Right lobe of liver (tissue), 6 donors: ENCODE measurements around the gene ZNF710. TPM values are rescaled to one million over a fixed set of nuclear protein-coding genes. Genes with fewer than 3 reads are reported as not detected.

Experiments used
- ATAC-seq, 4 donors: fragments of 200-7000 bp; cut with Tn5 transposase; one replicate each; pipeline ENCODE4 v1.9.1; 2020; ENCODE audit warnings: mild to moderate bottlenecking in 4 of 4, moderate library complexity in 4 of 4
- DNase-seq, 3 donors: peaks; one replicate each; pipeline ENCODE4 v3.0.0-alpha.2; 2020
- H3K27ac ChIP-seq, 3 donors: fragments of 200-600 bp; one replicate each; pipeline ENCODE4 v1.8.0; 2022
- H3K27me3 ChIP-seq, 2 donors: fragments of 200-600 bp; one replicate each; pipeline ENCODE4 v1.8.0; 2022
- H3K36me3 ChIP-seq, 4 donors: fragments of 200-600 bp; sonication (generic) in 1 of 4; one replicate each; pipeline versions ENCODE4 v1.5.1 to v1.8.0; 2017 to 2022; ENCODE audit warnings: control low read depth in 1 of 4
- H3K4me1 ChIP-seq, 4 donors: fragments of 200-600 bp; sonication (generic) in 1 of 4; one replicate each; pipeline versions ENCODE4 v1.5.1 to v1.8.0; 2017 to 2022; ENCODE audit warnings: control low read depth in 1 of 4
- H3K4me3 ChIP-seq, 3 donors: fragments of 200-600 bp; one replicate each; pipeline ENCODE4 v1.8.0; 2022
- H3K9me3 ChIP-seq, 4 donors: fragments of 200-600 bp; sonication (generic) in 1 of 4; one replicate each; pipeline versions ENCODE4 v1.5.1 to v1.8.0; 2017 to 2022; ENCODE audit warnings: control low read depth in 1 of 4
- POLR2A ChIP-seq: fragments of 450-650 bp; IDR thresholded peaks from one replicate; pipeline ENCODE4 v1.6.1; 2017; ENCODE audit warnings: antibody characterized with exemption, mild to moderate bottlenecking
- WGBS: methylation state at CpG from one replicate; pipeline ENCODE4 v1.1.6; 2018; ENCODE audit warnings: low coverage, low lambda C conversion rate; ENCODE audit not compliant: insufficient coverage; ENCODE audit errors: missing lambda C conversion rate; 5-methylcytosine and 5-hydroxymethylcytosine counted together
- intact Hi-C, 2 donors: fragments of 100-400 bp; cut with DNase I; formaldehyde crosslinking; loops; one replicate each; pipeline versions ENCODE4 v1.11.2 to v1.14.1; 2022
- total RNA-seq, 6 experiments: library from RNA; depleted of rRNA in 2 of 6; stranded (reverse); fragments of >200 nt in 2 of 6; fragmentation: NEBNext Ultra II Directional in 3 of 6; extraction: Animal tissue kit (Norgen Biotek cat#: 25700) in 3 of 6; gene quantifications; one replicate each; pipeline versions ENCODE4 v1.1.0 to v1.2.4, GENCODE V29; 2016 to 2023
- TF ChIP-seq, protein P1 (sequence below), 4 donors: fragments of 200-600 bp in 3 of 4; fragments of 450-650 bp in 1 of 4; IDR thresholded peaks; one replicate each; pipeline versions ENCODE4 v1.5.1 to v1.8.0; 2016 to 2022; ENCODE audit warnings: antibody characterized with exemption in 4 of 4, mild to moderate bottlenecking in 2 of 4
- donor health status: DM: no; HTN: yes; CAD: no.
- donor health status: DM: no; HTN: no; CAD: no.
- donor health status: DM: no; HTN: no; CAD: no.
- donor health status: DM: no; HTN: yes; CAD: no.
- donor health status: DM: no; HTN: yes; CAD: no.

The ZNF710 gene
- total RNA-seq, 6 experiments from 2014 or later, result 4.7 to 17.1 (median 7.4) TPM

DNA sequence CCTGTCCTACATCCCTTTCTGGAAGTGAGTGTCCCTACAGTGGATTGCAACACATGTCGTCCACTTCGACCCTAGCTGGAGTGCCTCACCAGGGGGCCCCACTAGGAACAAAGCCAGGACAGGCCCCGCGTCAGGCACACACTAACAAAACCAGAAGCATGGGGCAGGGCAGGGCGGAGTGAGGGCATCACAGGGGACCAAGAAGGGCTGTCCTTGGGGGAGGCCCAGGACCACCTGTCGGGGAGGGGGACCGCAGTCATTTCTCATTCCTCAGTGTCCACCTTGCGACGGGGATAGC, 79.3 kb downstream of the ZNF710 start:
- intact Hi-C loops, result loop anchor here (10.0 kb wide), 2 partner anchors 176 to 336 kb away; no protein-coding TSS in a partner anchor
- TF ChIP-seq, protein P1, sequence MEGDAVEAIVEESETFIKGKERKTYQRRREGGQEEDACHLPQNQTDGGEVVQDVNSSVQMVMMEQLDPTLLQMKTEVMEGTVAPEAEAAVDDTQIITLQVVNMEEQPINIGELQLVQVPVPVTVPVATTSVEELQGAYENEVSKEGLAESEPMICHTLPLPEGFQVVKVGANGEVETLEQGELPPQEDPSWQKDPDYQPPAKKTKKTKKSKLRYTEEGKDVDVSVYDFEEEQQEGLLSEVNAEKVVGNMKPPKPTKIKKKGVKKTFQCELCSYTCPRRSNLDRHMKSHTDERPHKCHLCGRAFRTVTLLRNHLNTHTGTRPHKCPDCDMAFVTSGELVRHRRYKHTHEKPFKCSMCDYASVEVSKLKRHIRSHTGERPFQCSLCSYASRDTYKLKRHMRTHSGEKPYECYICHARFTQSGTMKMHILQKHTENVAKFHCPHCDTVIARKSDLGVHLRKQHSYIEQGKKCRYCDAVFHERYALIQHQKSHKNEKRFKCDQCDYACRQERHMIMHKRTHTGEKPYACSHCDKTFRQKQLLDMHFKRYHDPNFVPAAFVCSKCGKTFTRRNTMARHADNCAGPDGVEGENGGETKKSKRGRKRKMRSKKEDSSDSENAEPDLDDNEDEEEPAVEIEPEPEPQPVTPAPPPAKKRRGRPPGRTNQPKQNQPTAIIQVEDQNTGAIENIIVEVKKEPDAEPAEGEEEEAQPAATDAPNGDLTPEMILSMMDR (IDR thresholded peaks at IDR 0.05), result no peak
- TF ChIP-seq POLR2A, result no peak
- ATAC-seq, result no peak
- DNase-seq, result no peak
- H3K9me3 ChIP-seq, result no peaks in the 10 kb centered on the region
- peaks cover 0 to 15% (median 5%) of the 10 kb centered on the region in 4 donors for H3K4me1 ChIP-seq
- 66% methylated on average over 8 of the region's 9 CpGs for WGBS
- peaks cover 14 to 32% (median 23%) of the 10 kb centered on the region in 4 donors for H3K36me3 ChIP-seq
- no peaks in the 10 kb centered on the region for H3K27me3 ChIP-seq
- H3K27ac ChIP-seq, result no peak overlapping the region
- H3K4me3 ChIP-seq, result no peak overlapping the region

DNA sequence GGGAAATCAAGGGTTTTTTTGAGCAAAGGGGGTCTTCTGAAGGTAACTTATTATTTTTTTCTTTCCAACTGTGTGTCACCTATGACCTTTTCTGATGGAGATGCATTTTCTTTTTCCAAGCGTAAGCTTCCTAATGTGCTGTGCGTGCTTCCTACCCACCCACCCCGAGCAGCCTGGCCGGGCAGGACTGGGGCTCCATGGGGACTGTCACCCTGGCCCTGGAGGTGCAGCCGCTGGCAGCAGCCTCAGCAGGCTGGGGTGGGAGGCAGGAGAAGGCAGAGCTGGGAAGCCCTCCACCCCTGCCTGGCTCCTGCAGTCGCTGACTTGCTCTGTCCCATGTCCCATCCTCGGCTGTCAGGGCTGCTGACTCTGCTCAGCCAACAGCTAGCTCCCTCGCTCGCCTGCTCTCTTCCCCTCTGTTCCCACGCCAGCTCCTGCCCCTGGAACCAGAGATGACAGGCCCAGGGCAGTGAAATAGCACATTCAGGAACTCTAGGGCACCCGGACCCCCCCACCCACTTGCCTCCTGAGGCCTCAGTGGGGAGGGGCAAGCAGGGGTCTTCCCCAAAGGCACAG, 79.8 kb downstream of the ZNF710 start:
- Histone ChIP-seq H3K4me1 (peaks cover 0 to 10% (median 4%) of the 10 kb centered on the region in 4 donors), H3K27ac (no peak overlapping the region), H3K4me3 (no peak overlapping the region), H3K9me3 (no peaks in the 10 kb centered on the region), H3K27me3 (no peaks in the 10 kb centered on the region), H3K36me3 (peaks cover 15 to 37% (median 27%) of the 10 kb centered on the region in 4 donors)
- 85% methylated on average over 3 of the region's 11 CpGs for WGBS
- no peak for DNase-seq
- intact Hi-C loops, result loop anchor here (10.0 kb wide), 2 partner anchors 176 to 336 kb away; no protein-coding TSS in a partner anchor
- no peak for TF ChIP-seq POLR2A
- TF ChIP-seq, protein P1 (IDR thresholded peaks at IDR 0.05), result no peak
- peak in 1 of 4 donors; percentile 6 for ATAC-seq

DNA sequence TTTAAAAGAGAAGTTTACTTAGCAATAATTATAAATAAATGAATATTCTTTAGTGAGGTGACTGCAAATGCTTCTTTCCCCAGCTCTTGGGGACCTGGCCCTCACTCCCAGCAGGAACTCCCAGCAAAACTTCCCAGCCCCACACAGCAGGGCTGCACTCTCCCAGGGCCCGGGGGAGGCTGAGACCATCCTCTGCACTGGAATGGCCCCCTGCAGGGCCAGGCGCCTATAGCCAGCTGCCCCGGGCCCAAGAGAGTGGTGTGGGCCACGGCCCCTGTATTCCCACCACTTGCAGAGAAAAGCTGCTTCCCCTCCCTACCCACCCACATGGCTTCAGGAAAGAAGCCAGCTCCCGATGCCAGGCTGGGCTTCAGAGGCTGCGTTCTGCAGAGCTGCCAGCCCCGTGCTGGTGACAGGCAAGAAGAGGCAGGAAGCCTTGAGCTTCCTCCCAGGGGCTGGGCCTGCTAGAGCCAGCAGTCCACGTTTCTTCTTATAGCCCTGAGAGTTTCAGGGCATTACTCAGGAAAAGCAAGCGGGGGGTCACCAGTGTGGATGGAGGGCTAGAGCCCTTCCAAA, 81.1 kb downstream of the ZNF710 start:
- no peak overlapping the region for H3K27ac ChIP-seq
- WGBS, result 69% methylated on average over 3 of the region's 9 CpGs
- no peak for TF ChIP-seq POLR2A
- TF ChIP-seq, protein P1 (IDR thresholded peaks at IDR 0.05), result no peak
- peaks cover 15 to 47% (median 33%) of the 10 kb centered on the region in 4 donors for H3K36me3 ChIP-seq
- H3K4me1 ChIP-seq, result no peaks in the 10 kb centered on the region
- H3K4me3 ChIP-seq, result no peak overlapping the region
- H3K27me3 ChIP-seq, result no peaks in the 10 kb centered on the region
- DNase-seq (no peak), ATAC-seq (peak in 1 of 4 donors; percentile 10)
- no peaks in the 10 kb centered on the region for H3K9me3 ChIP-seq
- intact Hi-C loops, result loop anchor here (10.0 kb wide), 2 partner anchors 177 to 337 kb away; no protein-coding TSS in a partner anchor

DNA sequence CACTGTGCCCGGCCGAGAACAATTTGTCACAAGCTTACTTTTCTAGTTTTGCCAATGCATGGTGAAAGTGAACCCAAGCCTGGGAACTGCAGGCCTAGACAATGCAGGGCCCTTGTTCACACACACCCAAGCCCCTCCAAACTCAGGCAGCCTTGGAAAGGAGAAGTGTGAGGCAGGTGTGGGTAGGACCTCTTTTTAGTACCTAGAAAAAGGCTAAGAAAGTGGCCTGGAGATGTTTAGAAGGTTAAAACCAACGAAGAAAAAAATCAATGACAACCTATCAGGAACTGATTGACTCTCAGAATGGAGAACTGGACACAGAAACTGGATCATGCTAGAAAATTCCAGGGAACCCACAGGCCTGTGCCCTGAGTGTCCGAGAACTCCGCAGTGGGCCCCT, 82.3 kb downstream of the ZNF710 start:
- no peak for DNase-seq
- WGBS, result 38% methylated on average over 1 of the region's 5 CpGs
- Histone ChIP-seq H3K9me3 (no peaks in the 10 kb centered on the region), H3K36me3 (peaks cover 15 to 56% (median 35%) of the 10 kb centered on the region in 4 donors), H3K4me3 (no peak overlapping the region), H3K27ac (no peak overlapping the region), H3K27me3 (no peaks in the 10 kb centered on the region), H3K4me1 (no peaks in the 10 kb centered on the region)
- TF ChIP-seq, protein P1 (IDR thresholded peaks at IDR 0.05), result no peak
- TF ChIP-seq POLR2A, result no peak
- intact Hi-C loops, result loop anchor here (10.0 kb wide), 2 partner anchors 179 to 339 kb away; no protein-coding TSS in a partner anchor
- ATAC-seq, result no peak
